ENCODE results near the gene KIAA1217. TPM values are rescaled to one million over a fixed set of nuclear protein-coding genes. Genes with fewer than 3 reads are reported as not detected.

Gene KIAA1217
- total and polyA plus RNA-seq, 2 of the 8 experiments (the other 6 are each of a cell fraction or from before 2014, with no cell fraction given) = 4.5 to 15.6 TPM

DNA sequence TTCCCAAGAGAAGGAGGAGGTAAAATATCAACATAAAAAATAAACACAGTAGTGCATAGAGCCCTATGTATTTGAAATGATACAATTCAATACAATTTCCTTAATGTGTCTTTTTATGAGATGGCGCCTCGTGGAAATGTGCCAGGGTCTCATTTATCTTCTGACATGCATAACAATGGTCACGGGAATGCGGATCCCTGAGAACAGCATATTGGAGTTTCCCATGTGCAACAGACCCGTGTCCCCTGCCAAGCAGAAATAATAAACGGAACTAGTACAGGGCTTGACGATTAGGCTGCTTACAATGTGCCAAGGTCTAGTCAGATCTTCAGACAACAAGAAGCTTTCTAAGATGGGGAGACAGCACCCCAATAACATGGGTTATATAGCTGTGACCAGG, 296.8 kb downstream of the KIAA1217 start (continued):
- no peak for TF ChIP-seq NRF1 (IDR thresholded peaks at IDR 0.05; ENCODE audit: low read depth, low read length)
- TF ChIP-seq POU5F1 (IDR thresholded peaks at IDR 0.05; ENCODE audit: low read depth, low read length) = no peak
- no peak for TF ChIP-seq TEAD4 (IDR thresholded peaks at IDR 0.05; ENCODE audit: low read depth, low read length)
- TF ChIP-seq CEBPB (IDR thresholded peaks at IDR 0.05; ENCODE audit: low read depth, low read length) = no peak
- no peak for TF ChIP-seq TCF12 (IDR thresholded peaks at IDR 0.05; ENCODE audit: low read depth, low read length)
- no peak for TF ChIP-seq BCL11A (IDR thresholded peaks at IDR 0.05; ENCODE audit: low read depth in 2 of 2, low read length in 2 of 2)
- TF ChIP-seq CBX5 (IDR thresholded peaks at IDR 0.05; ENCODE audit: low read depth, low read length) = no peak

Data from H1 (cell line).